HPDE6-E6E7 (cell line): Measurements from ENCODE around the gene NEIL3.

Experiments
- DNase-seq: peaks from one replicate; pipeline ENCODE4 v3.0.0; 2011; ENCODE audit warnings: missing footprints; ENCODE audit errors: extremely low spot score

NEIL3 gene

DNA sequence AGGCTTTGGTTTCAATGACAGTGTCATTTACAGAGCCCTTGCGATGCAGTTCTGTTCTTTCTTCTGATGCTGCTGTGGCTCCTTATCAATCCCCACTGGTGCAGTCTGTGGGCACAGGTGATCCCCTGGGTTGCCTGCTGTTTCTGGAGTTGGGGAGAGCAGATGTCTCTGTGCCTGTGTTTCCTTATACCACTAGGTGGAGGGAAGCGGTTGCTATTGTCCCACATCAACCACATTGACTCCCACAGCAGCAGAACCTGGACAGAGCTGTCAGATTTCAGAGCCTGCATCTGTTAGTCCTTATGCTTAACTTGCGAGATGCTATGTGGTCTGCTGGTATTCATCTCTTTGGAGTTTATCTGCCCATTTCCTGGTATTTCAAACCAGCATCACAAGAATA, 57.7 kb downstream of the NEIL3 start:
- DNase-seq = peak; percentile 17

DNA sequence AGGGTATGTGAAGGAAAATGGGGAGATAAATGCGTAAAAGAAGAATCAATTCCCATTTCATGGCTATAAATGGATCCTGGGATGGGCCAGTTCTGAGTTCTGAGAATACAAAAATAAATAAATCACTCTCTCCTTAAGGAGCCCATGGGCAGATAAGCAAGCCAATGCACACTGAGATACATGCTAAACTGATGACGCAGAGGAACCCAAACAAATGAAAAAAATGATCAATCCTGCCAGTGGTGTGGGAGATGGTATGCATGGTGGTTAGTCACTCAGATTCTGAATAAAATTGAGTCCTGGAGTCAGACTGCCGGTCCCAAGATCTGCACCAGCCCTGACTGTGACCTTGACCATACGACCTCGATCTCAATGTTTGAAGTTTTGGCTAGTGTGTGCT, 59.7 kb downstream of the NEIL3 start:
- no peak for DNase-seq

DNA sequence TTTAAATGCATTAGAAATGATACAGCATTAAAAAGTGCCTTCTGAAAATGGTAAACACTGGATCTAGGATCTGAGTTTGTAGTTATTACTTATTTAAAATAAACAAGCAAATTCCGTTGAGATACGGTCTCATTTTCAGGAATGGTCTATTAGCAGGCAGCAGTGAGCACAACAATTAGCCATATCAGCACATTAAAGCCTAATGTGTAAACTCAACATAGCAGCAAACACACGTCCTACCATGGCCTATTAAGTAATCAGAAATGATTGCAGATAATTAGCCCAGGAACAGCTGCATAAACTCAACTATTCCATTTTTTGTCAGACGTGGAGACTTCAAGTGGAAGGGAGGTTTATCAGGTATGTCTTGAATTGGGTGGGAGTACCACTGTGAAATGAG, 61.8 kb downstream of the NEIL3 start:
- no peak for DNase-seq

DNA sequence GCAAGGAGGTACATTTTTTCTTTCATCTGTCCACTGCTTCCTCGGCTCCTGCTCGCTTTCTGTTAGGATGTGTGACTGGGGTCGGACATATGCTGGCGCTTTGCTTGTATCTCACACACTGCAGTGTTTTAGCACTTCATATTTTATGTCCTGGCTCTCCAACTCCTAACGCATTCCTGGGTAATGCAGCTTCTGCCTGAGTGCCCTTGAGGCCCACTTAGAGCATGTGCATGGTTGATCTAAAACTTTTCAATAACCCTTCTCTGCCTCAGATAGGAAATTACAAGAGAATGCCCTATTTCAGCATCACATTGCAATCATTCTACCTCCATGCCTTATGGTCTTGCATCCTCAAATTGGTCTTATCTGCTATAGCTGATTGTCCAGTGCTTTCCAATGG, 65.3 kb downstream of the NEIL3 start:
- DNase-seq = no peak

DNA sequence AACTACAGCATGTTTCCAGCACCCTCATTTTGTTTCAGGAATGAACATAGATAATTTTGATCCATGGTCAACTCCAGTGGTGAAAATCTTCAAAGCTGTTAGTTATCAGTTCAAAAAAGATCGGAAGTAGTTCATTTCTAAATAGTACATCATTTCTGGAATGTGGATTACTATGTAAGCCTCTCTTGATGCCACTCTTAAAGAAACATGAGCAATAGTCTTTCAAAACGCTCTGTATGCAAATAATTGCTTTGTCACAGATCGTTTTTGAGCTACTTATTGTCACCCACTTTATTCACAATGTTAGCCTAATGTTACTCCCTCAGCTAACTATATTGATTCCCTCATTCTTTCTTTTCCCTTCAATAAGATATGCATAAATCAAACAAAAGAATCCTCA, 65.7 kb downstream of the NEIL3 start:
- DNase-seq = no peak

DNA sequence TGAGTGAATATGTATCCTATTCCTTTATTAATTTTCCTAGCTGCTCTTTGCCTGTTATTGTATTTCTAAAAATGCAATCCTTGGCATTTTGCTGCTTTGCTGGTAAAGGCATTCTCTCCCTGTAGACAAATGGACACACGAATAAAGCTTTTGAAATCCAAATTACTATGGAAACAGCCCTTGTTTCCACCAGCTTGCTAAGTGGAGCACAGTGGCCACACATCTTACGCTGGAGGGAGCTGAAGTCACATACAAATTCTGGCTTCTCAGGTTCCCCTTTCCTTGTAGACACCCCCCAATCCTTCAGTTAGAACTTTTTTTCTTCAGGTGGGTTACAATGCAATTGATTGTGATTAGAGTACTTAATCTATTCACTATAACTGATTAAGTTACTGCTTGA, 66.3 kb downstream of the NEIL3 start:
- no peak for DNase-seq

DNA sequence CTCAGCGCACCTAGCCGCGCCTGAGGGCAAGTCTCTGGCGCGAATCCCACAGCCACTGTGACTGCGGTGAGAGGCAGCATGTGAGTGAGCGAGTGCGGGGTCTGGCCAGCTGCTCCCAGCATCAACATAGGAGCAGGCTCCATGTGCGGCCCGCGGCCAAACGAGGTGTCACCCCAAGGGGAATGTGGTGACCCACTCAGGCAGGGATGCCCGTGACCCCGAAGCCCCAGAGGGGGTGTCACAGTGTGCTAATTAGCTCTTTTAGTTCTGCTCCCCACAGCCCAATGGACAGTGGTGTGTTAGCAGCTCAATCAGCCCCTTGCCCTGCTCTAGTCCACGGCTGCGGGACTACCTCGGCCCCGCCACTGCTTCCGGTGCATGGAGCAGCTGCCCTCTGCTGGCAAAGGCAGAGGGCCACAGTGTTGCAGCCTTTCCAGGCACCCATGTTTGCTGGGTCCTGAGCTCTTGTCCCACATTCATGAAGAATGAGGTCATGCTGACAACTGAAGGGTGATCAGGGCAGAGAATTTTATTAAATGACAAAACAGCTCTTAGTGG, 71.1 kb downstream of the NEIL3 start:
- no peak for DNase-seq

DNA sequence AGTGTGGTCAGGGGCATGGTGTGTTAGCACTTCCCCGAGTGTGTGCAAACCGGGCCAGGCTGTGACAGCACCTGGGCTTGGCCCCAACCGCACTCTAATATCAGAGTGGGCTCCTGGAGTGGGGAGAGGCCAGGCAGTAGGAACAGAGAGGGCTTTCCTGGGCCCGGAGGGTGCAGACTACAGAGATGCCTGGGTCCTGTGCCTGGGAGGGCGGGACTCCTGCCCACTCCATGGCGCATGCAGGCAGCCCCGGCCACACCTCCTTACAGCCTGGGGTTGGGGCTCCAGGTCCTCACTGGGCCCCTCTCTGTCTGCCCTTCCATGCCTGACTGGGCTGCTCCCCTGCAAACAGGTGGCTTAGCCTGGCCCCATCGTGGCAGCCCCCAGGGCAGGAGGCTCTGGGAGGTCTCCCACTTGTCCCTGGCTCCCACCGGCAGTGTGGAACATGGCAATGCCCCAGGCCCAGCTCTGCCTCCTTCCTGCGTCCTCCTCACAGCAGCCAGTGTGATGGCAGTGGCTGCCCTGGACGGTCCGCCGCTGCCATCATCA, 72.2 kb downstream of the NEIL3 start:
- DNase-seq = no peak

DNA sequence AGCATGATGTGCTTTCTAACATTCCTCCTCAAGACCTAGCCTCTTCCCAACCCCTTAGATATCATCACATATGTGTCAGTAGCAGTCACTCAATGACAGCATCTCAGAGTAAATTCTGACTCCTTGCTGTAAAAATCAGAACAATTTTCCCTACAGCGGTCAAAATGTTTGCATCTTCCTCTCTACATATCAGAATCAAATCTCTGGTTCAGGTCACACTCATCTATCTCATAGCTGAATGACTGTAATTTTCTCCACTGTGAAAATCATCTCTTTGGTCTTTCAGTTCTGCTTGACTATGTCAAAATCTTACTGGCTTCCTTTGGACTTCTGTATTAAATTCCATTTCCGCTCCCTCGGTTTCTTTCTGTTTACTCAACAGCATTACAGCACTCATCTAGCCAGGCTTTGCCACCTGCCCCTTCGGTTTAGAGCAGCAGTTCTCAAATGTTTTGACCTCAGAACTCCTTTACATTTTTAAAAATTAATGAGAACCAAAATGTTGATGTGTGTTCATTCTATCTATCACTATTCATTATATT, 75.3 kb downstream of the NEIL3 start:
- DNase-seq = no peak

DNA sequence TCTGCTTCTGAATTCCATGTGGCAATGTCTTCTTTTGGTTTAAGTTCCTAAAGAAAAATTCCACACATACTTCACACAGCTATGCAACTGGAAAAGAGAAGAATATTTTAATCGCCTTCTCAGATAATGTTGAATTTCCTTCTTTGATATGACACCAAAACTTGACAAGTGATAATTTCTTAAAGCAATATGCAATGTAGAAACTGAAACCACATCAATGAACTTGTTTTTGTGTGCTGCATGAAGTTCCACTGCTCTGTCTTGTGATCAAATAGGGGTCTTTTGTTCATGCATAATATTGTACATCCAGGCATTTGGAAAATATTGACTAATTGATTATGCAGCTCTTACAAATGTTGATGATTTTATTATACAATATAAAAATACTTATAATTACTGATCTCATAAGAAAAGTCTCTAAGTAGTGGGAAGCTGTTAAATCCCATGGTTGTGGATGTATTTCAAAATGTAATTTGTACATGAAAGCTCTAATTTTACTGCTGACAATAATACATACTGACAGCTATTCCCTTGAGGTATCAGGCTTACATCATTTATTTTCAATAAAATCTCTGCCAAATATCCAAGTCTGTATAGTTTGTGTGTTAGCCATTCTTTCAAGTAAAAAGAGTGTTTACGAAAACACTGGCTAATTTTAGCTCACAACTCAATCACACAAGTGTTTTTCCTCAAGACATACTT, 76.1 kb downstream of the NEIL3 start:
- no peak for DNase-seq

DNA sequence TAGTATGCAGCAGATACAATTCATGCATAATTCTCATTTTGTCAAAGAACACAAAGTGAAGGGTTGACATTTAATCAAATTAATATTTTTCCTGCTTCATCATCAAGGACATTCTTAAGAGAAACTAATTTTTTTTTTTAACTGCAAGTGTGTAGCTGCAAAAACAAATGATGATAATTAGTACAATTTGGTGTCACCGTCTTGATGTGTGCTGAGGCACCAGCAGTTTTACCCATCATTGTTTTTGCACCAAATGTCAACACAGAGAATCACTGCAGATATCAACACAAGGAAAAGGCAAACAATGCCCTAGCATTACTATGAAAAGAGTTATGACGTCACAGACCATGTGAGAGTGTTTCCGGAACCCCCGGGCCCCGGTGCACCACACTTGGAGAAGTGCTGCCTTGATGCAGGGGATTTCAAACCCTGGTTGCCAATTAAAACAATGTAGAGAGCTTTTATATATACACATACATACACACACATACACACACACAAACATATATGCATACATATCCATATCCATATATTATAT, 76.7 kb downstream of the NEIL3 start:
- DNase-seq = no peak

DNA sequence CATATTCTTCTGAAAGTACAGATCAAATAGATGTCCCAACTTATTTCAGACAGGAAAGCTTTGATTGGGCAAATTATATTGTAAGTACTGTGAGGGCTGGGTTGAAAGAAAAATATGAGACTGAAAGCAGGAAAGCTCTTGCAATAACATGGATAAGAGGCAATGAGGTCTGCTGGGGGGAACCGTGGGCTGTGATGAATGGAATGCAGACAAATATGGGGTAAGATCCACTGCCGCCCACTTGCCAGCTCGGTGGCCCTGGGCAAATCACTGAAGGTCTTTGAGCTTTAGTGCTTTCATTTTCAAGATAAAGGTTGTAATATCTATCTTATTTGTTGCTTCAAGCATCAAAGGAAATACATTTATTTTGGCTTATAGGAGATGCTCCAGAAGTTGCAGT, 81.6 kb downstream of the NEIL3 start:
- DNase-seq = no peak

DNA sequence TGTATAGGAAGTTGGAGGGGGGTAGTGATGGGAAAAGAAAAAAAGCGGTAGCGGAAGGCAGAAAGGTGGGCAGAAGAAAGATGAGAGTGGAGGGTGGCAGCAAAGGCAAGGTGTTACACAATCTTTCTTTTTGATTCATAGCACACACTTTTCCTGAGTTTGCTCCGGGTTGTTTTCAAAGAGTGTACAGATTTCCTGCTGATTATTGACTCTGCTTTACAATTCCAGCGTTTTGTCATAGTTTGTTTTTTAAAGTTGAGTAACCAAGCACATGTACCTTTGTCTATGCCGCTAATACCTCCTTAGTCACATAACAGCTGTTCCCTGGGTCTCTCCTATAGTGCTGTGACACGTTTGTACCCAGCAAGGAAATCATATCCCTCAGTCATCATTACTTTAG, 82.3 kb downstream of the NEIL3 start:
- no peak for DNase-seq

DNA sequence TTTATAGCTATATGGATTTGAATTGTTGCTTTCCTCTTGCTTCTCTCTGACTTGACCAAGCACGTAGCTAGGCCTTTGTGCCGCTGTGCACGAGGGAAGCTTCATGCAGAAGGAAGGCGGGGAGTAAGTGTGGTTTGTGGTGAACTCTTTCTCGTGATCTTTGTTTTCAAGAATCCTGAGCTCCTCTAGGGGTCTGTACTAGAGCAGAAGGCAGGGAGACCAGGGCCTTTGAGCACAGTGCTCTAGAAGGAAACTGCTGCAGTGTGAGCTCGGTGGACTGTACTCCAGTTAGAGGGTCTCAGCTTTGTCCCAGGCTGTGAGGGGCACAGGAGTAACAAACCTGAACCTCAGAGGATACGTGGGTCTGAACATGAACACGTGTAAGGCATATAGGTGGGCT, 83.6 kb downstream of the NEIL3 start:
- no peak for DNase-seq

DNA sequence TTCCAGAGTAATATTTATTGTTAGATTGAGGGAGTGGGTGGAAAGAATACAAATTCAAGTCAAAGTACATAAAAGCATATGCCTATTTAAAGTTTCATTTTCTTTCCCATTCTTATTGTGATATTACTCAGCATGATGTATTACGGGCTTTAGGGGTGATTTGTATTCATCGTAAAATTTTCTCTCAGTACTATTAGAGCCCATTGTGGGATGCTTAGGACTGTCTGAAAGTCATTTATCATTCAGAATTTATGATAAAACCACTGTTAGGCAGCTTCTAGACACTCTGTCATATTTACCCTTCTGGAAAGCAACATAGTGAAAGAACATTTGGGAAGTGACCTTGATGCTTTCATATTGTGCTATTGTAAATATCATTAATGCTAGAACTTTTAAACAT, 86.7 kb downstream of the NEIL3 start:
- no peak for DNase-seq

DNA sequence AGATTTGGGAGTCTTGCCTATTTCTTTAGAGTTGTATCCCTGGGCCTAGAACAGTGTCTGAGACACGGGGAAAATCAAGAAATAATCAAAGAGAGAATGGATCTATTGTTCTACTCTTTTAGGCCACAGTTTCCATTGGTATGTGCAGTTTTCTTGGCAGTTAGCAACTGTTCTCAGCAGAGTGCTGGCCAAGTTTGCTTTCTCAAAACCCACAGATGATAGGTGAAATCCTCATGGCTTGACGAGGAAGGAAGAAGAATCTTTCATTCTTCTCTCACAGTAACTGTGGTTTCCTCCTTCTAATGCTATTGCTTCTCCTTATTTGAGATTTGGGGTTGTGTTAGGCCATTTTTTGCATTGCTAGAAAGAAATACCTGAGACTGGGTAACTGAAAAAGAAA, 90.4 kb downstream of the NEIL3 start:
- no peak for DNase-seq

DNA sequence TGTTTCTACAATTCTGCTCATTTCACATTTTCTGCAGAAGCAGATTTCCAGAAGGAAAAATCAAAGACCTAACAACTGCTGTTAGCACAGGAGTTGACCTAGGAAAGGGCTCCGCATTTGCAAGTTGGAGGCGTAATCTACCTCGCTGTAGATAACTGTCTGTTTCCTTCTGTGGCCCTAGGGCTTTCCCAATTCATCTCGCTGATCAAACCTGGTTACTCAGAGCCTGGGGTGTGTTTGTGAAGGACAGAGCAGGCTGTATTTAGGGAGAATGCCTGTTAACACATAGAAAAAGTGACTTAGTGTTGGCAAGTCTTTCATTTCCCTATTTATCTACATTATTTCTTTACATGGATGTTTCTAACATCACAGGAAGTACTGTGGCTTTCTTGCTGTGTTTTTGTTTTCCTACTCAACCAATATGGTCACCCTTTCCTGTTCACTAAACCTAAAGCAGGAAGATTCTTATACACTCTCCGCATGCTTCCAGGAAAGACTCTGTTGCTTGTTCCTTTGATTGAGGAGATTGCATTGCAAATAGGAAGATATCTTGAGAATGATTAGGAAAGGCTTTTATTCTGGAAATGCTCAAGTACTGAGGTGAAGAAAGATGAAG, 92.1 kb downstream of the NEIL3 start:
- no peak for DNase-seq

DNA sequence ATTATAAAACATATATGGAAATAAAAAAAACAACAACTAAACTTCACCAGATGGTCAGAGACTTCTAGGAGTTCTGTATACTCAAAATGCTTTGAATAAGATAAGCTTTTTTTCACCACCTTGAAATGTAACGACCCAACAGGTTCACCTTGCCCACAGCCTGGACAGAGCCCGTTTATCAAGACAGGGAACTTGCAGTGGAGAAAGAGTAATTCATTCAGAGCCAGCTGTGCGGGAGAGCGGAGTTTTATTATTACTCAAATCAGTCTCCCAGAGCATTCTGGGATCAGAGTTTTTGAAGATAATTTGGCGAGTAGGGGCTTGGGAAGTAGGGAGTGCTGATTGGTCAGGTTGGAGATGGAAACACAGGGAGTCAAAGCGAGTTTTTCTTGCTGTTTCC, 94.1 kb downstream of the NEIL3 start:
- no peak for DNase-seq

DNA sequence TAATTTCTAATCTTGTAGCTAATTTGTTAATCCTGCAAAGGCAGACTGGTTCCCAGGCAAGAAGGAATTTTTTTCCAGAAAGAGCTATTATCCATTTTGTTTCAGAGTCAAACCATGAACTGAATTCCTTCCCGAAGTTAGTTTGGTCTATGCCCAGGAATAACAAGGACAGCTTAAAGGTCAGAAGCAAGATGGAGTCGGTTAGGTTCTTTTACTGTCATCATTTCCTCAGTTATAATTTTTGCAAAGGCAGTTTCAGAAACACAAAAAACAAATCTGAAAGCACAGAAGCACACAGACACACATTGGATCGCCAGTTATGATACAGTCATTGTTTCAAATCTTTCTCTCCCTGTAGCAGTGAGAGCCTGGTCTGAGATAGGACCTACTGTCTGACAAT, 94.7 kb downstream of the NEIL3 start:
- DNase-seq = no peak

DNA sequence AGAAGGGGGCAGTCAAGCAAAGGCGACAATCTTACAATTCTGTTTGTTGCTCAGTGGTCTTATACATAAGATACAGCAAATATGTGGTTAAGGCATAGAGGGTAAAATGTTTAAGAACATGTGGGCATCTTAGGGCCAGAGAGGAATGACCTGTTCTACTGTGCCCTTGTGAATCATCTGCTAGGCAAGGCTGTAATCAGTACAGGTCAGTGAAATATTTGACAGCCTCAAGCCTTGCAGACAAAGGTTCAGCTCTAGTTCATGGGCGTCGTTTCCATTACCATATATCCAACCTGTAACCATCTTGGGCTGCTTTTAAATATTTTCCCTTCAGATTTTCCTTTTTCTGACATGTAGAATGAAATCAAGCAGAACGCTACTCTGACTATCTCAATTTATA, 95.3 kb downstream of the NEIL3 start:
- no peak for DNase-seq

DNA sequence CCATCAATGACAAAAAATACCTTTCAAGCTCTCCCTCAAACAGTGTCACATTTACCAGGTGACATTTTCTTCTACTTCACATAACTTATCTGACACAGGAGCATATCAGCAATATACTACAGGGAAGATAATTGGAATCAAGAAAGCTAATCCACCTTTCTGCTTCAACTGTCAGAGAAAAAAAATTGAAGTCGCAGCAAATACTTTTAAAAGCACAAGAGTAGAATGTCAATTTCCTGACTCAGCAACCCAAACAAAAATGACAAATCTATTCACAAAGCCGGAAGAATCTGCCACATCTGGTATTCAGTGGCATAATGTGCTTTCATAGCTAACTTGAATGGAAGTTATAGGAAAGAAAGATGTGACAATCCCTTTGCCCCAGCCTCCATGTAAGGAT, 95.8 kb downstream of the NEIL3 start:
- DNase-seq = no peak

DNA sequence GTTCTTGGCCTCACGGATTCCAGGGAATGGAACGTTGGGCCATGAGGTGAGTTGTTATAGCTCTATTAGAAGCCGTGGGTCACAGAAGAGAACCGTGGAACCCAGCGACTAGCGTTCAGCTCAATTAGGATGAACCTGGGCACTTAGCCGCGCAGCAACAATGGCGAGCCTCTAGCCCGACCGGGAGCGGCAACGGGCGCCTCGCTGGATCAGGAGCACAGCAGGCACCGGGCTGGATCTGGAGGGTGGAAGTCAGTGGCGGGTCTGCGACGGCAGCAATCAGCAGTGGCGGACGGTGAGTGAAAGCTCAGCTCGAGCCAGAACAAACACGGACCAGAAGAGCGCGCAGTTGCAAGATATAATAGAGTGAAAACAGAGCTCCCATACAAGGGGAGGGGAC, 98.3 kb downstream of the NEIL3 start:
- DNase-seq = no peak

DNA sequence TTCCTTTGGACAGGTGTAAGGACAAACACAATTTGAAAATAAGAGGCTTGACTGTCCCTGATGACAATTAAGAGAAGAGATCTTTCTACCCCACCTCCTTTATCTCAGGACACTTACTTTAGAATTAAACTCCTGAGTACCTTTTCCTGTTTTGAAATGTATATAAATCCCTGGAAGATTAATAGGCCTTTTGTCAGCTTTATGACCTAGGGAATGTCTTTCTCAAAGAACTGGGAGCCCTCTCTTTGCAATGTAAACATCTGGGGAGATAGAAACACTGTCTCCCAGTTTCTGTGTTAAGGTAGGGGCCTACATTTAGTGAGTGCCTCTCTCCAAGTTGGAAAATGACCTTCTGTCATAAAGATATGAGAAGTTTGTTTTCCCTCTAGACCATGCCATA, 100.9 kb downstream of the NEIL3 start:
- no peak for DNase-seq
